PFSK-1 (cell line): Measurements from ENCODE around the gene RPS18.

Experiments used
- POLR2AphosphoS5 ChIP-seq: IDR thresholded peaks from 2 replicates; pipeline ENCODE4 v1.6.1; 2012; ENCODE audit warnings: low read depth, mild to moderate bottlenecking, control low read depth, low read length, moderate library complexity
- TAF1 ChIP-seq: IDR thresholded peaks from 2 replicates; pipeline ENCODE4 v1.6.1; 2012; ENCODE audit warnings: low read length, control low read depth, borderline replicate concordance; ENCODE audit not compliant: insufficient read depth

GRCh38 chr6:33264015-33264414 is 7.9 kb upstream of the RPS18 start:
- TF ChIP-seq POLR2AphosphoS5: no peak
- no peak for TF ChIP-seq TAF1
